Measurements from ENCODE around the gene CACNA1D.

The CACNA1D gene

GRCh38 chr3:53583161-53583690 lies 88.8 kb downstream of the CACNA1D start:
- Histone ChIP-seq H3K4me1 (ENCODE audit: control insufficient read depth in 1 of 2, insufficient read depth in 2 of 2, low read length in 2 of 2) (no peaks in the 10 kb centered on the region), H3K27ac (ENCODE audit: low read length) (no peak overlapping the region), H3K9me3 (ENCODE audit: control insufficient read depth in 1 of 2, low read length in 2 of 2) (no peaks in the 10 kb centered on the region), H3K36me3 (ENCODE audit: control insufficient read depth in 1 of 2, insufficient read depth in 2 of 2, low read length in 2 of 2) (no peaks in the 10 kb centered on the region), H3K4me3 (ENCODE audit: low read depth in 1 of 2, low read length in 2 of 2) (no peak overlapping the region), H3K27me3 (ENCODE audit: low read depth, low read length) (no peaks in the 10 kb centered on the region)

DNA sequence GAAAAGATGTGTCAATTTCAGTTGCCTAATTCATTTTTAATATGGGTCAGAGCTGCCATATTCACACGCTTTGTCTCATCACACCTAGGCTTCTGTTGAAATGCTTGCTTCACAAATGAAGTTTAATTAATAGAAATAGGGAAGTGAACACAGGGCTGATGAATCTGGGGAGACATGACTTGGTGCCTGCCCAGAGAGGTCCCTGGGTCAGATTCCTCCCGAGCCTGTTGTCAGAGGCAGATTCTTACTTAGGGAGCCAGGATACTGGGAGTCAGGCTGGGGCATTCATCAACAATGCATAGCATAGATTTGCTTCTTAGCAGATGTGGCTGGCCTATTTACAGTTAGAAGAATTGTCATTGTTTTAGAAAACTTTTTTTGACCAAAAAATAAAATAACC lies 90.6 kb downstream of the CACNA1D start:
- H3K9me3 ChIP-seq (ENCODE audit: control insufficient read depth in 1 of 2, low read length in 2 of 2), result no peaks in the 10 kb centered on the region
- no peak overlapping the region for H3K4me3 ChIP-seq (ENCODE audit: low read depth in 1 of 2, low read length in 2 of 2)
- H3K4me1 ChIP-seq (ENCODE audit: control insufficient read depth in 1 of 2, insufficient read depth in 2 of 2, low read length in 2 of 2), result no peaks in the 10 kb centered on the region
- no peaks in the 10 kb centered on the region for H3K36me3 ChIP-seq (ENCODE audit: control insufficient read depth in 1 of 2, insufficient read depth in 2 of 2, low read length in 2 of 2)
- H3K27me3 ChIP-seq (ENCODE audit: low read depth, low read length), result no peaks in the 10 kb centered on the region
- H3K27ac ChIP-seq (ENCODE audit: low read length), result no peak overlapping the region

GRCh38 chr3:53585627-53586026 lies 91.2 kb downstream of the CACNA1D start:
- Histone ChIP-seq H3K36me3 (ENCODE audit: control insufficient read depth in 1 of 2, insufficient read depth in 2 of 2, low read length in 2 of 2) (no peaks in the 10 kb centered on the region), H3K4me1 (ENCODE audit: control insufficient read depth in 1 of 2, insufficient read depth in 2 of 2, low read length in 2 of 2) (no peaks in the 10 kb centered on the region), H3K27me3 (ENCODE audit: low read depth, low read length) (no peaks in the 10 kb centered on the region), H3K27ac (ENCODE audit: low read length) (no peak overlapping the region), H3K4me3 (ENCODE audit: low read depth in 1 of 2, low read length in 2 of 2) (no peak overlapping the region), H3K9me3 (ENCODE audit: control insufficient read depth in 1 of 2, low read length in 2 of 2) (no peaks in the 10 kb centered on the region)

DNA sequence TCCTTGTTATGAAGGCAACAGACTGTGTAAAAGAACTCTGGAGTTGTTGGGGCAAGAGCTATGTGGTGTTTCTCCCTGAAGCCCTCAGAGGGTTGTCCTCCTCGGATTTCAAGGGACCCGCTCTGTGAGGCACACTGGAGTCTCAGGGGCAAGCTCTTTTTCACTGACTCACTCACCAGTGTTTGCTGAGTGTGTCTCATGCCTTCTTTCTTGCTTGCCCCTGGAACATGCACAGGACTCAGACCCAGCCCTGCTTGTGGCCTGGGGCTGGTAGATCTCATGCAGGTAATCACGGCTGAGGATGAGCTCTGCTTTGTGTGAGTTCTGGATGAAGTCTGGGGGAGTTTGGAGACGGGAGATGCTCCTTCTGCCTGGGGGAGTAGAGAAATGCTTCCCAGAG lies 93.7 kb downstream of the CACNA1D start:
- Histone ChIP-seq H3K27ac (ENCODE audit: low read length) (no peak overlapping the region), H3K36me3 (ENCODE audit: control insufficient read depth in 1 of 2, insufficient read depth in 2 of 2, low read length in 2 of 2) (no peaks in the 10 kb centered on the region), H3K27me3 (ENCODE audit: low read depth, low read length) (no peaks in the 10 kb centered on the region), H3K4me3 (ENCODE audit: low read depth in 1 of 2, low read length in 2 of 2) (no peak overlapping the region), H3K4me1 (ENCODE audit: control insufficient read depth in 1 of 2, insufficient read depth in 2 of 2, low read length in 2 of 2) (no peaks in the 10 kb centered on the region), H3K9me3 (ENCODE audit: control insufficient read depth in 1 of 2, low read length in 2 of 2) (no peaks in the 10 kb centered on the region)

DNA sequence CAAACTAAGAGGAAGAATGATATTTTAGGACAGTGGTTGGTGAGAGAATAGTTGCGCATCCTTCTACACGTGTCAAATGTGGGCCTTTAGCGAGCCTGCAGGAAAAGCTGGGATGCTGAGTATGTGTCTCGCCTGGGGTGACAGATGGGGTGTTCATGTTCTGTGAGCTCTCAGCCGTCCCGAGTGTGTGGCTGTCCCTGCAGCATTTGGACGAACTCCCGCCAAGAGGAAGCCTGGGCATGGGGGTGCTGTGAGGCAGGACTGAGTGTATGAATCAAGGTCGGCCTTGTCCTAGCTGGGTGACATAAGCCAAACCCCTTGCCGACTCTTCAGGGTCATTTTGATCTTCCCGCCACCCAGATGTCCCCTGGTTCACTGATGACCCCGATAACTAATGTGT lies 94.8 kb downstream of the CACNA1D start:
- Histone ChIP-seq H3K4me1 (ENCODE audit: control insufficient read depth in 1 of 2, insufficient read depth in 2 of 2, low read length in 2 of 2) (no peaks in the 10 kb centered on the region), H3K9me3 (ENCODE audit: control insufficient read depth in 1 of 2, low read length in 2 of 2) (no peaks in the 10 kb centered on the region), H3K27me3 (ENCODE audit: low read depth, low read length) (no peaks in the 10 kb centered on the region), H3K27ac (ENCODE audit: low read length) (no peak overlapping the region), H3K4me3 (ENCODE audit: low read depth in 1 of 2, low read length in 2 of 2) (no peak overlapping the region), H3K36me3 (ENCODE audit: control insufficient read depth in 1 of 2, insufficient read depth in 2 of 2, low read length in 2 of 2) (no peaks in the 10 kb centered on the region)

DNA sequence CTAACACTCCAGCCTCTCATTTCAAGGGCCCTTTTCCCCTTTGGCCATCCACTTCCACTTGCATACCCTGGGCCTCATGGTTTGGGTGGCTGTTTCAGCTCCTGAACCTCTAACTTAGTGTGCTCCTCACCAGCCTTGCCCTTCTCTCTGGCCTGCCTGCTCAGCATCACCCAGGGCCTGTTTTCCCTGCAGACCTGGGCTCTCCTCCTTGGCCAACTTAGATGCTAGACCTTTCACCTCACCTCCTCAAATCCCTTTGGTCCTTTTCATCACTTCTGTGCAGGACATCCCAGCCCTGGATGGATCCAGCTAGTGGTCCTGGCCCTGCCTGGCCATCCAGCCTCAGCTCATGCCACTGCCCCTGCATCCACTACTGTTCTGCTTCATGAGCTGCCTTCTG lies 95.4 kb downstream of the CACNA1D start:
- Histone ChIP-seq H3K36me3 (ENCODE audit: control insufficient read depth in 1 of 2, insufficient read depth in 2 of 2, low read length in 2 of 2) (no peaks in the 10 kb centered on the region), H3K9me3 (ENCODE audit: control insufficient read depth in 1 of 2, low read length in 2 of 2) (no peaks in the 10 kb centered on the region), H3K27ac (ENCODE audit: low read length) (no peak overlapping the region), H3K4me1 (ENCODE audit: control insufficient read depth in 1 of 2, insufficient read depth in 2 of 2, low read length in 2 of 2) (no peaks in the 10 kb centered on the region), H3K4me3 (ENCODE audit: low read depth in 1 of 2, low read length in 2 of 2) (no peak overlapping the region), H3K27me3 (ENCODE audit: low read depth, low read length) (no peaks in the 10 kb centered on the region)

GRCh38 chr3:53590606-53591005 lies 96.2 kb downstream of the CACNA1D start:
- H3K4me1 ChIP-seq (ENCODE audit: control insufficient read depth in 1 of 2, insufficient read depth in 2 of 2, low read length in 2 of 2), result no peaks in the 10 kb centered on the region
- no peaks in the 10 kb centered on the region for H3K27me3 ChIP-seq (ENCODE audit: low read depth, low read length)
- no peaks in the 10 kb centered on the region for H3K36me3 ChIP-seq (ENCODE audit: control insufficient read depth in 1 of 2, insufficient read depth in 2 of 2, low read length in 2 of 2)
- no peak overlapping the region for H3K27ac ChIP-seq (ENCODE audit: low read length)
- H3K9me3 ChIP-seq (ENCODE audit: control insufficient read depth in 1 of 2, low read length in 2 of 2), result no peaks in the 10 kb centered on the region
- no peak overlapping the region for H3K4me3 ChIP-seq (ENCODE audit: low read depth in 1 of 2, low read length in 2 of 2)

DNA sequence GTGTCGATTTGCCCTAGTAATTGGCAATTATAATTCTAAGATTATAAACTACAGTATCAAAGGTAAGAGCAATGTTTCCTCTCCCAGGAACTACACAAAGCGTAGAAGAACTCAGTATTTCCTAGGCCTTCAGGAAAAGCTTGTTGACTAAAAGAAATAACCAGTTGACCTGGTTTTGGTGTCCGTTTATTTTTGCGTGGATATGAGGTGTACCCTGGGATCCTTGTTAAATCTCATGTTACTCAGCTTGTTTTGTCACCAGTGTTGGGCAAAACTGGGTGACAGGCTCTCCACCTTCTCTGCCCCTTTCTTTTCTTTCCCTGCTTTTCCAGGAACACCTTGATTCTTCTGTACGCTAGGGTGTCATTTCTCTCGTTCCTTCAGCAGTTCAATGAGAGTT lies 97.2 kb downstream of the CACNA1D start:
- Histone ChIP-seq H3K4me3 (ENCODE audit: low read depth in 1 of 2, low read length in 2 of 2) (no peak overlapping the region), H3K9me3 (ENCODE audit: control insufficient read depth in 1 of 2, low read length in 2 of 2) (no peaks in the 10 kb centered on the region), H3K27ac (ENCODE audit: low read length) (no peak overlapping the region)

GRCh38 chr3:53592862-53593261 lies 98.5 kb downstream of the CACNA1D start:
- H3K36me3 ChIP-seq (ENCODE audit: control insufficient read depth in 1 of 2, insufficient read depth in 2 of 2, low read length in 2 of 2), result no peaks in the 10 kb centered on the region
- no peak overlapping the region for H3K4me3 ChIP-seq (ENCODE audit: low read depth in 1 of 2, low read length in 2 of 2)
- no peaks in the 10 kb centered on the region for H3K9me3 ChIP-seq (ENCODE audit: control insufficient read depth in 1 of 2, low read length in 2 of 2)
- no peaks in the 10 kb centered on the region for H3K27me3 ChIP-seq (ENCODE audit: low read depth, low read length)
- no peak overlapping the region for H3K27ac ChIP-seq (ENCODE audit: low read length)
- H3K4me1 ChIP-seq (ENCODE audit: control insufficient read depth in 1 of 2, insufficient read depth in 2 of 2, low read length in 2 of 2), result no peaks in the 10 kb centered on the region

More for the DNA sequence above, 97.2 kb downstream of the CACNA1D start:
- Histone ChIP-seq H3K36me3 (ENCODE audit: control insufficient read depth in 1 of 2, insufficient read depth in 2 of 2, low read length in 2 of 2) (no peaks in the 10 kb centered on the region), H3K4me1 (ENCODE audit: control insufficient read depth in 1 of 2, insufficient read depth in 2 of 2, low read length in 2 of 2) (no peaks in the 10 kb centered on the region), H3K27me3 (ENCODE audit: low read depth, low read length) (no peaks in the 10 kb centered on the region)

DNA sequence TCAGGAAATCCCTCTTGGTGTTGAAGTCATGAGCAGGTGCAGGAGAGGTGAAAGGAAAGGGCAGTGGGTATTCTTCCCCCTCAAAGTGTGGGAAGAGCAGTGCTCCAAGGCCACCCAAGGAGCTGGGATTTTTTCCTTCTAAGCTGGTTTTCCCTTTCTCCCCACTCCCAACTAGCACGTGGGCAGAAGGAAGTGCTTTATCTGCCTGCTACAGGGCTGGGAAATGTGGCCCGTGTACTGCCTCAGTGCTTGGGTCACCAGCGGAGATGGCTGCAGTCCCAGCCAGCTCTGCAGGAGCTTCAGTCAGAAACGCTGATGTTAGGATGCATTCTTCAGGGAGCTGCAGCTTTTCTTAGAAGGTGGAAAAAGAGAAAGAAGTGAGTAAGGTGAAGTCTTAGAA lies 99.2 kb downstream of the CACNA1D start:
- Histone ChIP-seq H3K9me3 (ENCODE audit: control insufficient read depth in 1 of 2, low read length in 2 of 2) (no peaks in the 10 kb centered on the region), H3K36me3 (ENCODE audit: control insufficient read depth in 1 of 2, insufficient read depth in 2 of 2, low read length in 2 of 2) (no peaks in the 10 kb centered on the region), H3K27me3 (ENCODE audit: low read depth, low read length) (no peaks in the 10 kb centered on the region), H3K27ac (ENCODE audit: low read length) (no peak overlapping the region), H3K4me3 (ENCODE audit: low read depth in 1 of 2, low read length in 2 of 2) (no peak overlapping the region), H3K4me1 (ENCODE audit: control insufficient read depth in 1 of 2, insufficient read depth in 2 of 2, low read length in 2 of 2) (no peaks in the 10 kb centered on the region)

GRCh38 chr3:53594276-53594675 lies 99.9 kb downstream of the CACNA1D start:
- Histone ChIP-seq H3K36me3 (ENCODE audit: control insufficient read depth in 1 of 2, insufficient read depth in 2 of 2, low read length in 2 of 2) (no peaks in the 10 kb centered on the region), H3K9me3 (ENCODE audit: control insufficient read depth in 1 of 2, low read length in 2 of 2) (no peaks in the 10 kb centered on the region), H3K27ac (ENCODE audit: low read length) (no peak overlapping the region), H3K4me1 (ENCODE audit: control insufficient read depth in 1 of 2, insufficient read depth in 2 of 2, low read length in 2 of 2) (no peaks in the 10 kb centered on the region), H3K27me3 (ENCODE audit: low read depth, low read length) (no peaks in the 10 kb centered on the region), H3K4me3 (ENCODE audit: low read depth in 1 of 2, low read length in 2 of 2) (no peak overlapping the region)

DNA sequence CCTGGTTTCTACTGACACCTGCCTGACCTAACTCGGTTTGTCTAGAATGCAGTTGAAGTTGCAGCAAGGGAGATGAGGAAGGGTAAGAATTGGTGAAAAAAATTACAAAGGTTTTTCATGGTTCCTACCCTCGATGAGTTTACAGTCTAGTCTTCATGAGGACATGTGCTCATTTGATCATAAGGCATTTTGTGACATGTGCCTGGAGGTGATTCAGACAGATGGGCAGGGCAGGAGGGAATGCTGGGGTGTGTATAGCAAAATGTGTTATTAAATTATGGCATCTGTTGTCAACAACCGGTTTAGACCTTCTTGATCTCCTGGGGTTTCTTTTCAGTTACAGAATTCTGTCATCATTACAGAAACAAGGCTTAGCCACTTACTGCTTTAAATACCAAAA lies 101.2 kb downstream of the CACNA1D start:
- no peaks in the 10 kb centered on the region for H3K4me1 ChIP-seq (ENCODE audit: control insufficient read depth in 1 of 2, insufficient read depth in 2 of 2, low read length in 2 of 2)
- H3K36me3 ChIP-seq (ENCODE audit: control insufficient read depth in 1 of 2, insufficient read depth in 2 of 2, low read length in 2 of 2), result no peaks in the 10 kb centered on the region
- H3K4me3 ChIP-seq (ENCODE audit: low read depth in 1 of 2, low read length in 2 of 2), result no peak overlapping the region
- H3K27ac ChIP-seq (ENCODE audit: low read length), result no peak overlapping the region
- H3K27me3 ChIP-seq (ENCODE audit: low read depth, low read length), result no peaks in the 10 kb centered on the region
- H3K9me3 ChIP-seq (ENCODE audit: control insufficient read depth in 1 of 2, low read length in 2 of 2), result no peaks in the 10 kb centered on the region

Data from muscle layer of duodenum (tissue), 2 donors.